ENCODE data around the gene TACC2. TPM values are rescaled to one million over a fixed set of nuclear protein-coding genes. Genes with fewer than 3 reads are reported as not detected.

The TACC2 gene, protein sequence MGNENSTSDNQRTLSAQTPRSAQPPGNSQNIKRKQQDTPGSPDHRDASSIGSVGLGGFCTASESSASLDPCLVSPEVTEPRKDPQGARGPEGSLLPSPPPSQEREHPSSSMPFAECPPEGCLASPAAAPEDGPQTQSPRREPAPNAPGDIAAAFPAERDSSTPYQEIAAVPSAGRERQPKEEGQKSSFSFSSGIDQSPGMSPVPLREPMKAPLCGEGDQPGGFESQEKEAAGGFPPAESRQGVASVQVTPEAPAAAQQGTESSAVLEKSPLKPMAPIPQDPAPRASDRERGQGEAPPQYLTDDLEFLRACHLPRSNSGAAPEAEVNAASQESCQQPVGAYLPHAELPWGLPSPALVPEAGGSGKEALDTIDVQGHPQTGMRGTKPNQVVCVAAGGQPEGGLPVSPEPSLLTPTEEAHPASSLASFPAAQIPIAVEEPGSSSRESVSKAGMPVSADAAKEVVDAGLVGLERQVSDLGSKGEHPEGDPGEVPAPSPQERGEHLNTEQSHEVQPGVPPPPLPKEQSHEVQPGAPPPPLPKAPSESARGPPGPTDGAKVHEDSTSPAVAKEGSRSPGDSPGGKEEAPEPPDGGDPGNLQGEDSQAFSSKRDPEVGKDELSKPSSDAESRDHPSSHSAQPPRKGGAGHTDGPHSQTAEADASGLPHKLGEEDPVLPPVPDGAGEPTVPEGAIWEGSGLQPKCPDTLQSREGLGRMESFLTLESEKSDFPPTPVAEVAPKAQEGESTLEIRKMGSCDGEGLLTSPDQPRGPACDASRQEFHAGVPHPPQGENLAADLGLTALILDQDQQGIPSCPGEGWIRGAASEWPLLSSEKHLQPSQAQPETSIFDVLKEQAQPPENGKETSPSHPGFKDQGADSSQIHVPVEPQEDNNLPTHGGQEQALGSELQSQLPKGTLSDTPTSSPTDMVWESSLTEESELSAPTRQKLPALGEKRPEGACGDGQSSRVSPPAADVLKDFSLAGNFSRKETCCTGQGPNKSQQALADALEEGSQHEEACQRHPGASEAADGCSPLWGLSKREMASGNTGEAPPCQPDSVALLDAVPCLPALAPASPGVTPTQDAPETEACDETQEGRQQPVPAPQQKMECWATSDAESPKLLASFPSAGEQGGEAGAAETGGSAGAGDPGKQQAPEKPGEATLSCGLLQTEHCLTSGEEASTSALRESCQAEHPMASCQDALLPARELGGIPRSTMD (N-terminal part only)
- 84.9 to 100 TPM (median 91.6 TPM) in 5 replicates for total RNA-seq (2022; extraction: Qiagen RNA extraction; ENCODE audit: low read depth)

DNA sequence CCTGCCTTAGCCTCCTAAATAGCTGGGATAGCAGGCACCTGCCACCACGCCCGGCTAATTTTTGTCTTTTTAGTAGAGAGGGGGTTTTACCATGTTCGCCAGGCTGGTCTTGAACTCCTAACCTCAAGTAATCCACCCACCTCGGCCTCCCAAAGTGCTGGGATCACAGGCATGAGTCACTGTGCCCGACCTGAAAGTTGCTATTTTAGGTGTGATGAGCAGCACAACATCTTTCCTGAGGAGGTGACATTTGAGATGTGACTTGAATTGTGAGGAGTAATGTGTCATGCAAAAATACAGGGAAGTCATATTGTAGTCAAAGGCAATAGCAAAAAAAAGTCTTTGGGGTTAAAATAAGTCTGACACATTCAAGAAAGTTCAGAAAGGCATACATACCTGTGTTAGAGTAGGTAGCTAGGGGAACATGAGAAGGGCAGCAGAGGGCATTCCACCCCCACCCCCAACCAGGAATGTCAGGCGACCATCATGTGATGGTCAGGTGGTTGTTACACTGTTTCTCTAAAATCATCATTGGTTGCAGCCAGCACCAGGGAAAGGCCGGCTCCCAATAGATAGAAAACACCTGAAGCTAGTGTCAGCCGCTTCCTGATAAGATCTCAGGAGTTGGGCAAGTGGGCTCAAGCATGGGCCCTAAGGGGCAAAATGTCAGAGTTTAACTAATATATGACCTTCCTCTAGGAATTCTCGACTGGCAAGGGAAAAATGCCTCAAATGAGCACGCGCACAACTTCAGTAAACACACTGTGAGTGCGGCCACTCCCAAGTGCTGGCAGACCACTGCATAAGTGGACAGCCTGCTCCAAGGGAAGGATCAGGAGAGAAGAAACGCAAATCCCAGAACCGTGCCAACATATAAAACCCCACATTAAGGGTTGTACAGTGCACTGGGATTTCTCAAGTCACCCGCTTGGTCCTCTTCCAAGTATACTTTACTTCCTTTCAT lies at the start of gene TACC2:
TSS of gene TACC2 (plus strand) at position 803 of the 964 bp plus-strand sequence. CDS start 32,819 bp downstream, outside the sequence.

GRCh38 chr10:121974535-121975294 lies 14.2 kb upstream of the TACC2 start, which contains the start of gene NSMCE4A:
Gene NSMCE4A (minus strand): TSS chr10:121975217. CDS start chr10:121975165, 52 bp downstream.

GRCh38 chr10:122271076-122271475 lies 282.1 kb downstream of the TACC2 start, which contains the start of gene BTBD16:
Gene BTBD16 (plus strand): TSS chr10:122271296. CDS start chr10:122275082, 3,786 bp downstream.

Other genes with a start within 250 kb of the TACC2 start
- 13.9 to 25.2 TPM (median 19.7 TPM) in 5 replicates for gene ATE1, start 61.1 kb upstream of the TACC2 start, total RNA-seq (2022; extraction: Qiagen RNA extraction; ENCODE audit: low read depth)
- gene NSMCE4A, start 13.9 kb upstream of the TACC2 start, total RNA-seq (2022; extraction: Qiagen RNA extraction; ENCODE audit: low read depth): 56.1 to 68.6 TPM (median 61.6 TPM) in 5 replicates